Measurements from ENCODE around the gene CARMIL3.

DNA sequence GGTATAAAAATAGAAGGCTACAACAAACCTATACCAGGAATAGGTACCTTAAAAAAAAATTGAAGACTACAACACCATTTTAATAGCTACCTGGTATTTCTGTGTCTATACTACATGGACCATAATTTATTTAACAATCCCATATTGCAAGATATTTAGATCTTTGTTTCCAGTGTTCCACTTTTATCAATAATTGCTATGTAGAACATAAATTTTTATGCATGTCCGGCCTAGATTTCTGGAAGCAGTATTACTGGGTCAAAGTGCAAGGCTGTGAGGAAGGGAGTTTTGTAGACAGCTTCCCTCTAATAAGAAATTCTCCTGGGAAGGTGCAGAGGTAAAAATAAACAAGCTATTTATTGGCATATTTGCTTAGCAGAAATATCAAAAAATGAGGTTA, 58.7 kb downstream of the CARMIL3 start:
- TF ChIP-seq, protein P1, sequence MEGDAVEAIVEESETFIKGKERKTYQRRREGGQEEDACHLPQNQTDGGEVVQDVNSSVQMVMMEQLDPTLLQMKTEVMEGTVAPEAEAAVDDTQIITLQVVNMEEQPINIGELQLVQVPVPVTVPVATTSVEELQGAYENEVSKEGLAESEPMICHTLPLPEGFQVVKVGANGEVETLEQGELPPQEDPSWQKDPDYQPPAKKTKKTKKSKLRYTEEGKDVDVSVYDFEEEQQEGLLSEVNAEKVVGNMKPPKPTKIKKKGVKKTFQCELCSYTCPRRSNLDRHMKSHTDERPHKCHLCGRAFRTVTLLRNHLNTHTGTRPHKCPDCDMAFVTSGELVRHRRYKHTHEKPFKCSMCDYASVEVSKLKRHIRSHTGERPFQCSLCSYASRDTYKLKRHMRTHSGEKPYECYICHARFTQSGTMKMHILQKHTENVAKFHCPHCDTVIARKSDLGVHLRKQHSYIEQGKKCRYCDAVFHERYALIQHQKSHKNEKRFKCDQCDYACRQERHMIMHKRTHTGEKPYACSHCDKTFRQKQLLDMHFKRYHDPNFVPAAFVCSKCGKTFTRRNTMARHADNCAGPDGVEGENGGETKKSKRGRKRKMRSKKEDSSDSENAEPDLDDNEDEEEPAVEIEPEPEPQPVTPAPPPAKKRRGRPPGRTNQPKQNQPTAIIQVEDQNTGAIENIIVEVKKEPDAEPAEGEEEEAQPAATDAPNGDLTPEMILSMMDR (IDR thresholded peaks at IDR 0.05), result no peak
- no peak for TF ChIP-seq POLR2A (IDR thresholded peaks at IDR 0.05)

Measured in right lobe of liver (tissue), 4 donors.